AG04449 (cell line): Measurements from ENCODE around the gene ENTPD6.

Experiments
- CTCF ChIA-PET: fragments of 350-600 bp; formaldehyde crosslinking; extraction: SDS; loops from one replicate; lab custom pipeline; 2021; ENCODE audit warnings: antibody characterized with exemption; lab: Yijun Ruan, JAX
- POLR2A ChIA-PET: fragments of 400-600, 350-600 bp; formaldehyde crosslinking; extraction: SDS; loops from one replicate; lab custom pipeline; 2020; ENCODE audit warnings: antibody characterized with exemption, inconsistent platforms; lab: Yijun Ruan, JAX
- DNase-seq: peaks from one replicate; pipeline ENCODE4 v3.0.0-alpha.2; 2010; ENCODE audit warnings: low read depth, low spot score
- H3K4me3 ChIP-seq: 2 replicates; pipeline ENCODE4 v1.5.1; 2011; ENCODE audit warnings: low read depth, mild to moderate bottlenecking, control low read depth, low read length
- TF ChIP-seq, protein P1 (sequence below): IDR thresholded peaks from one replicate; pipeline ENCODE4 v1.5.1; 2011; ENCODE audit warnings: mild to moderate bottlenecking, moderate library complexity, low read length, control low read depth, inconsistent platforms; ENCODE audit not compliant: insufficient read depth; ENCODE audit errors: missing control alignments

ENTPD6 gene

GRCh38 chr20:25218492-25218891, 23.0 kb downstream of the ENTPD6 start:
- no peak overlapping the region for H3K4me3 ChIP-seq
- TF ChIP-seq, protein P1, sequence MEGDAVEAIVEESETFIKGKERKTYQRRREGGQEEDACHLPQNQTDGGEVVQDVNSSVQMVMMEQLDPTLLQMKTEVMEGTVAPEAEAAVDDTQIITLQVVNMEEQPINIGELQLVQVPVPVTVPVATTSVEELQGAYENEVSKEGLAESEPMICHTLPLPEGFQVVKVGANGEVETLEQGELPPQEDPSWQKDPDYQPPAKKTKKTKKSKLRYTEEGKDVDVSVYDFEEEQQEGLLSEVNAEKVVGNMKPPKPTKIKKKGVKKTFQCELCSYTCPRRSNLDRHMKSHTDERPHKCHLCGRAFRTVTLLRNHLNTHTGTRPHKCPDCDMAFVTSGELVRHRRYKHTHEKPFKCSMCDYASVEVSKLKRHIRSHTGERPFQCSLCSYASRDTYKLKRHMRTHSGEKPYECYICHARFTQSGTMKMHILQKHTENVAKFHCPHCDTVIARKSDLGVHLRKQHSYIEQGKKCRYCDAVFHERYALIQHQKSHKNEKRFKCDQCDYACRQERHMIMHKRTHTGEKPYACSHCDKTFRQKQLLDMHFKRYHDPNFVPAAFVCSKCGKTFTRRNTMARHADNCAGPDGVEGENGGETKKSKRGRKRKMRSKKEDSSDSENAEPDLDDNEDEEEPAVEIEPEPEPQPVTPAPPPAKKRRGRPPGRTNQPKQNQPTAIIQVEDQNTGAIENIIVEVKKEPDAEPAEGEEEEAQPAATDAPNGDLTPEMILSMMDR, result no peak
- ChIA-PET POLR2A (interaction anchor here (0.7 kb wide), 1 partner anchor 11 kb away, joined by 5 read pairs; no protein-coding TSS in a partner anchor), CTCF (interaction anchor here (1.6 to 2.0 kb wide), 2 partner anchors 15 to 181 kb away, joined by 5 read pairs; no protein-coding TSS in a partner anchor)
- no peak for DNase-seq

DNA sequence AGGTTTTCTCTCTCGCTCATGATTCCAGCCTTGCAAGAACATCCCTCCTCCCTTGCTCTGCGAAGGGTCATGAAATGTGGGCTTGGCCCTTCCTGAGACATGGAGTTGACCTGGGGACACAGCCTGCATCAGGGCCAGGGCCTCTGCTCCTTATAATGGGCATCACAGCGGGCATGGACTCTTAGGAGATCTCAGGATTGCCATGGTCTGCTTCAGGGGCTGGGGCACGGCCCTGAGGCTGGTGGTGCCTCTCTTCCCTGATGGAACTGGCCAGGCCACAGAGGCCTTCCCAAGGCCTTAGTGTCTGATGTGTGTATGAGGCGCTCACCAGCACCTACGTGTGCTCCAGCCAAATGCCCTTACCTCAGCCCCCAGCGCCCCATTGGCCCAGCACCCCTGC, 23.9 kb downstream of the ENTPD6 start:
- DNase-seq, result no peak
- H3K4me3 ChIP-seq, result no peak overlapping the region
- CTCF ChIA-PET, result no interaction called here
- POLR2A ChIA-PET, result no interaction called here
- TF ChIP-seq, protein P1, result no peak

- POLR2A ChIA-PET, result no interaction called here
- no peak overlapping the region for H3K4me3 ChIP-seq
Observed at GRCh38 chr20:25220021-25220730, 24.7 kb downstream of the ENTPD6 start.

DNA sequence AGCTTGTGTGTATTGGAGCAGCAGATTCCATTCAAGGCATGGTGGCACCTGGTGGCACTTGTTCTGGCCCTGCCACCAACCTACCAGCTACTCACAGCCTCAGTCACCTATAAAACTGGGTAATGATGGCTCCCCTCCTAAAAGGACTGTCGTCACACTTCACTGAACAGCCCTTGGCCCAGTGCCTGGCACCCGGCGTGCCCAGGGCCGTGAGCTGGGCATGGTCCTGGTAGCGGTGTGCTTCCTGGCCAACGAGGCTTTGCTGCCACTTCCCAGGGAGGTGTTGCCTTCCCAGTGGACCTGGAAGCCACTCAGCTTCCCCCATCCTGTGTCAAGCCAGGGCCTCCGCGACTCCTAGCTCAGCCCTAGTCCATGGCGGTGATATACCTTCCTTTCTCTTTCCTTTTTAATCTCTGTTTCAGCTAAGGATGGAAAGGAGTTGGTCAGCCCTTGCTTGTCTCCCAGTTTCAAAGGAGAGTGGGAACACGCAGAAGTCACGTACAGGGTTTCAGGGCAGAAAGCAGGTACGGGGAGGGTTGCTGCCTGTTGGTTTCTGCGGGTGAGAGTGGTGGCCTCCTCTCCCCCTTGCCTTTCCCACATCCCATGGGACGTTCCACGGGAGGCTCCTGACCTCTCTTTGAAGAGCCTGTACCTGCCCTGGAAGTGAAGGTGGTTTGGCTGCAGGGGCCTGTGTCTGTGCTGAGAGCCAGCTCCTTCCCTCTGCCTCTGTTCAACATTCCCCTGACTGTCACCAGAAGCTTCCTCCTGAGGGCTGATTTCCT, 25.5 kb downstream of the ENTPD6 start:
- H3K4me3 ChIP-seq, result no peak overlapping the region
- ChIA-PET CTCF (interaction anchor here (0.6 to 1.3 kb wide), 3 partner anchors 22 to 227 kb away, joined by 3 to 4 read pairs (median 3); no protein-coding TSS in a partner anchor), POLR2A (no interaction called here)
- TF ChIP-seq, protein P1, result no peak
- DNase-seq, result no peak

More at GRCh38 chr20:25220021-25220730, 24.7 kb downstream of the ENTPD6 start:
- TF ChIP-seq, protein P1, result peak; percentile 6
- no peak for DNase-seq
- CTCF ChIA-PET, result no interaction called here

GRCh38 chr20:25221592-25222460, 26.3 kb downstream of the ENTPD6 start:
- TF ChIP-seq, protein P1, result no peak
- ChIA-PET CTCF (interaction anchor here (0.6 to 2.9 kb wide), 5 partner anchors 17 to 228 kb away, joined by 3 to 23 read pairs (median 4); partner anchors contain the start of gene PYGB), POLR2A (interaction anchor here (0.8 kb wide), 1 partner anchor 26 kb away, joined by 3 read pairs; the partner anchor contains the start of gene PYGB)
- DNase-seq, result no peak
- no peak overlapping the region for H3K4me3 ChIP-seq
